Tibial nerve (tissue), 4 donors: ENCODE results near the gene LTBR.

Experiments used
- EP300 ChIP-seq, 2 donors: sonication (generic); formaldehyde crosslinking; IDR thresholded peaks; one replicate each; pipeline ENCODE4 v1.6.1; 2017; ENCODE audit warnings: antibody characterized with exemption in 2 of 2, mild to moderate bottlenecking in 1 of 2
- TF ChIP-seq, protein P1 (sequence below), 5 experiments: fragments of 200-600 bp in 3 of 5; fragments of 450-650 bp in 2 of 5; sonication (generic) in 3 of 5; IDR thresholded peaks; one replicate each; pipeline ENCODE4 v1.5.1; 2016 to 2019; ENCODE audit warnings: antibody characterized with exemption in 5 of 5, mild to moderate bottlenecking in 3 of 5, moderate library complexity in 2 of 5

DNA sequence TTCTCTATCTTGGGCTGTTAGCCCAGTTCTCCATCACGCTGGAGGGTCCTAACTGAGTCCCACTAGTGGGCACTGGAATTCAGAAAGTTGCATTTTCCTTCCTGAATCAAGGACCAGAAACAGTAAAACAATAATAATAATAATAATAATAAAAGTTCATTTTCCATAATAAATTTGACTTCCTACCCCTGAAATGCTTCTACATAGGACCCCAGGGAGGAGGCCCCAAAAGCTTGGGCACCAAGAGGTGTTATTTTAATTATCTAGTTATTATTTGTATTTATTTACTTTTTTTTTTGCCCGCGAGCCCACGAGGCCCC, 21.0 kb upstream of the LTBR start:
- TF ChIP-seq, protein P1, sequence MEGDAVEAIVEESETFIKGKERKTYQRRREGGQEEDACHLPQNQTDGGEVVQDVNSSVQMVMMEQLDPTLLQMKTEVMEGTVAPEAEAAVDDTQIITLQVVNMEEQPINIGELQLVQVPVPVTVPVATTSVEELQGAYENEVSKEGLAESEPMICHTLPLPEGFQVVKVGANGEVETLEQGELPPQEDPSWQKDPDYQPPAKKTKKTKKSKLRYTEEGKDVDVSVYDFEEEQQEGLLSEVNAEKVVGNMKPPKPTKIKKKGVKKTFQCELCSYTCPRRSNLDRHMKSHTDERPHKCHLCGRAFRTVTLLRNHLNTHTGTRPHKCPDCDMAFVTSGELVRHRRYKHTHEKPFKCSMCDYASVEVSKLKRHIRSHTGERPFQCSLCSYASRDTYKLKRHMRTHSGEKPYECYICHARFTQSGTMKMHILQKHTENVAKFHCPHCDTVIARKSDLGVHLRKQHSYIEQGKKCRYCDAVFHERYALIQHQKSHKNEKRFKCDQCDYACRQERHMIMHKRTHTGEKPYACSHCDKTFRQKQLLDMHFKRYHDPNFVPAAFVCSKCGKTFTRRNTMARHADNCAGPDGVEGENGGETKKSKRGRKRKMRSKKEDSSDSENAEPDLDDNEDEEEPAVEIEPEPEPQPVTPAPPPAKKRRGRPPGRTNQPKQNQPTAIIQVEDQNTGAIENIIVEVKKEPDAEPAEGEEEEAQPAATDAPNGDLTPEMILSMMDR (IDR thresholded peaks at IDR 0.05), result no peak
- TF ChIP-seq EP300 (IDR thresholded peaks at IDR 0.05), result no peak
